WERI-Rb-1 (cell line): ENCODE results near the gene DSG3.

ENCODE experiments used
- DNase-seq: peaks from one replicate; pipeline ENCODE4 v3.0.0-alpha.2; 2020
- H3K27ac ChIP-seq: fragments of 250-450 bp; sonication (Bioruptor Pico); 2 replicates; pipeline ENCODE4 v1.5.1; 2020; ENCODE audit warnings: mild to moderate bottlenecking, moderate library complexity
- H3K27me3 ChIP-seq: fragments of 250-450 bp; sonication (Bioruptor Pico); 2 replicates; pipeline ENCODE4 v1.5.1; 2021; ENCODE audit warnings: mild to moderate bottlenecking, low read depth, moderate library complexity; ENCODE audit not compliant: insufficient read depth, severe bottlenecking
- H3K36me3 ChIP-seq: fragments of 250-450 bp; sonication (Bioruptor Pico); 2 replicates; pipeline ENCODE4 v1.5.1; 2020; ENCODE audit warnings: mild to moderate bottlenecking, moderate library complexity
- H3K4me3 ChIP-seq: 2 replicates; pipeline ENCODE4 v1.5.1; 2011; ENCODE audit warnings: low read depth, mild to moderate bottlenecking, control low read depth, low read length
- H3K9me3 ChIP-seq: fragments of 250-450 bp; sonication (Bioruptor Pico); 2 replicates; pipeline ENCODE4 v1.5.1; 2021; ENCODE audit warnings: mild to moderate bottlenecking, moderate library complexity; ENCODE audit not compliant: severe bottlenecking
- CTCF ChIP-seq: IDR thresholded peaks from 2 replicates; pipeline ENCODE4 v1.5.1; 2011; ENCODE audit warnings: low read depth, mild to moderate bottlenecking, control low read depth, inconsistent platforms, low read length

Gene DSG3

GRCh38 chr18:31447530-31448191 lies at the start of gene DSG3:
TSS of gene DSG3 (plus strand) at chr18:31447741. CDS start at chr18:31447878, 137 bp downstream.
- no peaks in the 10 kb centered on the region for H3K36me3 ChIP-seq
- no peak for TF ChIP-seq CTCF
- no peak for DNase-seq
- H3K27ac ChIP-seq: no peak within 1 kb of the TSS
- no peaks in the 10 kb centered on the region for H3K27me3 ChIP-seq
- no peak within 1 kb of the TSS for H3K4me3 ChIP-seq
- no peaks in the 10 kb centered on the region for H3K9me3 ChIP-seq

- Histone ChIP-seq H3K27ac (no peak overlapping the region), H3K9me3 (no peaks in the 10 kb centered on the region), H3K27me3 (no peaks in the 10 kb centered on the region), H3K4me3 (no peak overlapping the region), H3K36me3 (no peaks in the 10 kb centered on the region)
- DNase-seq: no peak
- TF ChIP-seq CTCF: no peak
These were observed 49.4 kb upstream of the DSG3 start for GRCh38 chr18:31398191-31398590.

- no peak overlapping the region for H3K4me3 ChIP-seq
- no peak for TF ChIP-seq CTCF
- DNase-seq: no peak
- no peak overlapping the region for H3K27ac ChIP-seq
- H3K27me3 ChIP-seq: no peaks in the 10 kb centered on the region
- H3K36me3 ChIP-seq: no peaks in the 10 kb centered on the region
- no peaks in the 10 kb centered on the region for H3K9me3 ChIP-seq
These were observed 48.1 kb upstream of the DSG3 start for GRCh38 chr18:31399306-31400032.

GRCh38 chr18:31401156-31402025 lies 46.1 kb upstream of the DSG3 start:
- no peak for TF ChIP-seq CTCF
- no peaks in the 10 kb centered on the region for H3K27me3 ChIP-seq
- no peaks in the 10 kb centered on the region for H3K36me3 ChIP-seq
- no peak for DNase-seq
- no peak overlapping the region for H3K27ac ChIP-seq
- H3K4me3 ChIP-seq: no peak overlapping the region
- no peaks in the 10 kb centered on the region for H3K9me3 ChIP-seq

GRCh38 chr18:31402026-31402373 lies 45.5 kb upstream of the DSG3 start:
- no peaks in the 10 kb centered on the region for H3K9me3 ChIP-seq
- no peaks in the 10 kb centered on the region for H3K36me3 ChIP-seq
- no peak overlapping the region for H3K4me3 ChIP-seq
- no peak for DNase-seq
- no peak for TF ChIP-seq CTCF
- no peaks in the 10 kb centered on the region for H3K27me3 ChIP-seq
- H3K27ac ChIP-seq: no peak overlapping the region
